Measurements from ENCODE around the gene MSH4. TPM values are rescaled to one million over a fixed set of nuclear protein-coding genes. Genes with fewer than 3 reads are reported as not detected.

MSH4 gene
- total RNA-seq, 4 donors from 2014 or later: 0.44 to 2.7 (median 0.79) TPM

DNA sequence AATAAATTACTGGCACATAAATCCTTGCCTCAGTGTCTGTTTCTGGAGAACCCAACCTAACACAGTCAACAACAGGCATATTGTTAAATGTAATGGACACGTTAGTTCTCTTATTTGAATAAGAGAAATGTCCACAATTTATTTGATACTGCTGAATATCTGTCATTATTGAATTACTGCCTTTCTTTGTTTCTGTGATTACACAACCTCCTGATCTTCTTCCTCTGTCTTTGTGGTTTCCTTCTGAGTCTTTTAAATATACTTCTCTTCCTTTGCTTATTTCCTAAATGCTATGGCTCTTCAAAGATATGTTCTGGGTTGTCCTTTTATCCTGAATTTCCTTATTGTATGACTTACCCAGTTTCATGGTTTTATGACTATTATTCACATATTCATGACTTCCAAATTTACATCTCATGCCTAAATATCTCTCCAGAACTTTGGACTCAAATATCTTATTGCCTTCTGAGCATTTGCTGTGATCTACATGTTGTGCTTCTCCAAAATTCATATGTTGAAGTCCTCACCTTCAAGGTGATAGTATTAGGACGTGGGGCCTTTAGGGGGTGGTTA is 39.9 kb downstream of the MSH4 start:
- no peak overlapping the region for H3K27ac ChIP-seq
- no peaks in the 10 kb centered on the region for H3K4me1 ChIP-seq
- no peak for DNase-seq (ENCODE audit: low spot score in 2 of 2)
- no peak overlapping the region for H3K4me3 ChIP-seq
- H3K27me3 ChIP-seq: no peaks in the 10 kb centered on the region
- no peak for TF ChIP-seq POLR2A (IDR thresholded peaks at IDR 0.05)
- TF ChIP-seq, protein P1, sequence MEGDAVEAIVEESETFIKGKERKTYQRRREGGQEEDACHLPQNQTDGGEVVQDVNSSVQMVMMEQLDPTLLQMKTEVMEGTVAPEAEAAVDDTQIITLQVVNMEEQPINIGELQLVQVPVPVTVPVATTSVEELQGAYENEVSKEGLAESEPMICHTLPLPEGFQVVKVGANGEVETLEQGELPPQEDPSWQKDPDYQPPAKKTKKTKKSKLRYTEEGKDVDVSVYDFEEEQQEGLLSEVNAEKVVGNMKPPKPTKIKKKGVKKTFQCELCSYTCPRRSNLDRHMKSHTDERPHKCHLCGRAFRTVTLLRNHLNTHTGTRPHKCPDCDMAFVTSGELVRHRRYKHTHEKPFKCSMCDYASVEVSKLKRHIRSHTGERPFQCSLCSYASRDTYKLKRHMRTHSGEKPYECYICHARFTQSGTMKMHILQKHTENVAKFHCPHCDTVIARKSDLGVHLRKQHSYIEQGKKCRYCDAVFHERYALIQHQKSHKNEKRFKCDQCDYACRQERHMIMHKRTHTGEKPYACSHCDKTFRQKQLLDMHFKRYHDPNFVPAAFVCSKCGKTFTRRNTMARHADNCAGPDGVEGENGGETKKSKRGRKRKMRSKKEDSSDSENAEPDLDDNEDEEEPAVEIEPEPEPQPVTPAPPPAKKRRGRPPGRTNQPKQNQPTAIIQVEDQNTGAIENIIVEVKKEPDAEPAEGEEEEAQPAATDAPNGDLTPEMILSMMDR (IDR thresholded peaks at IDR 0.05): no peak
- TF ChIP-seq EP300 (IDR thresholded peaks at IDR 0.05): no peak
- peaks cover 0 to 23% (median 0%) of the 10 kb centered on the region in 4 donors for H3K9me3 ChIP-seq
- H3K36me3 ChIP-seq: peaks cover 0 to 4% (median 0%) of the 10 kb centered on the region in 3 donors
- WGBS, 2 donors: 46 to 63% methylated on average over 2 of the region's 2 CpGs

DNA sequence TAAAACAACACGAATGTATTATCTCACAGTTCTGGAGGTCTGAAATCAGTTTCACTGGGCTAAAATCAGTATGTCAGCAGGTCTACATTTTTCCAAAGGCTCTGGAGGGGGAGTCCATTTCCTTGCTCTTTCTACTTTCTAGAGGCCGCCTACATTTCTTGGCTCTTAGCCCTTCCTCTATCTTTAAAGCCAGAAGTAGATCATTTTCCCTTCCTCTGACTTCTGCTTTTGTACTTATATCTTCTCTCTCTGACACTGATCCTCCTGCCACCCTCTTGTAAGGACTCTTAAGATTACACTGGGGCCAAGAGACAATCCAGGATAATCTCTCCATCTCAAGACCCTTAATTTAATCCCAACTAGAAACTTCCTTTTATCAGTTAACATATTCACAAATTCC is 41.4 kb downstream of the MSH4 start:
- Histone ChIP-seq H3K4me1 (no peaks in the 10 kb centered on the region), H3K4me3 (no peak overlapping the region), H3K36me3 (peaks cover 0 to 4% (median 0%) of the 10 kb centered on the region in 3 donors), H3K27ac (no peak overlapping the region), H3K27me3 (no peaks in the 10 kb centered on the region), H3K9me3 (peaks cover 0 to 13% (median 0%) of the 10 kb centered on the region in 4 donors)
- DNase-seq (ENCODE audit: low spot score in 2 of 2): no peak
- TF ChIP-seq, protein P1 (IDR thresholded peaks at IDR 0.05): no peak
- TF ChIP-seq EP300 (IDR thresholded peaks at IDR 0.05) (no peak), POLR2A (IDR thresholded peaks at IDR 0.05) (no peak)
- 65 to 66% methylated on average over 2 of the region's 2 CpGs for WGBS, 2 donors

DNA sequence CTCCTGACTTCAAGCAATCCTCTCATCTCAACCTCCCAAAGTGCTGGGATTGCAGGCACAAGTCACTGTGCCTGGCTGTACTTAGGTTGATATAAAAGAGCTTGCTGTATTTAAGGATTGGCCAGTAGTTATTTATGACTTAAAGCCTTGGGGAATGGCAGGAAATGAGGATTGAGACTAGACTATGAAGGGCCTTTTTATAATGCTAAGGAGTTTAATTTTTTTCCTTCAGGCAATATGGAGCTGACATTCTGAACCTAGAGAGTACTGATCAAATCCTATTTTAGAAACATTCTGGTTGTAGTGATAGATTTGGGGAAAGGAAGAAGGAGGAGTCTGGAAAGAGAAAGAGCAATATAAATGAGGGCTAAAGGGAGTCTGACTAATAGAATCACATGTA is 44.7 kb downstream of the MSH4 start:
- no peak overlapping the region for H3K4me3 ChIP-seq
- no peaks in the 10 kb centered on the region for H3K27me3 ChIP-seq
- TF ChIP-seq POLR2A (IDR thresholded peaks at IDR 0.05) (no peak), EP300 (IDR thresholded peaks at IDR 0.05) (no peak)
- TF ChIP-seq, protein P1 (IDR thresholded peaks at IDR 0.05): no peak
- peaks cover 0 to 4% (median 0%) of the 10 kb centered on the region in 3 donors for H3K36me3 ChIP-seq
- H3K4me1 ChIP-seq: no peaks in the 10 kb centered on the region
- no peak overlapping the region for H3K27ac ChIP-seq
- no peak for DNase-seq (ENCODE audit: low spot score in 2 of 2)
- no peaks in the 10 kb centered on the region for H3K9me3 ChIP-seq

DNA sequence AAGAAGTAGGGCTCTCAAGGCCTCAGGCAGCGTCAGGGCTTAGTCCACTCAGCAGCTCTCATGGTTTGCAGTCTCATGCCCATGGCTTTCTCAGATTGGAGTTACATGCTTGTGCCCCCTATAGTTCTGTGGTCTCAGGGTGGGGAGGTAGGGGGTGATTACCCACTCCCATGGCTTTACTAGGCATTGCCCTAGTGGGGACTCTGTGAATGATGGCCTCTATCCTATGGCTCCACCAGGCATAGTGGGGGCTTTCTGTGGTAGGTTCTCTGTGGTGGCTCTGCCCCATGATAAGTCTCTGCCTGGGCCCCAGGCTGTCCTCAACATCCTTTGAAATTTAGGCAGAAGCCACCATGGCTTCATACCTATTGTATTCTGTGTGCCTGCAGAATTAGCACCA is 48.9 kb downstream of the MSH4 start:
- H3K36me3 ChIP-seq: no peaks in the 10 kb centered on the region
- no peak for DNase-seq (ENCODE audit: low spot score in 2 of 2)
- WGBS, 2 donors: 0% methylated on average over 1 of the region's 1 CpG
- H3K27ac ChIP-seq: no peak overlapping the region
- TF ChIP-seq POLR2A (IDR thresholded peaks at IDR 0.05) (no peak), EP300 (IDR thresholded peaks at IDR 0.05) (no peak)
- no peaks in the 10 kb centered on the region for H3K4me1 ChIP-seq
- H3K27me3 ChIP-seq: no peaks in the 10 kb centered on the region
- H3K9me3 ChIP-seq: no peaks in the 10 kb centered on the region
- H3K4me3 ChIP-seq: no peak overlapping the region

DNA sequence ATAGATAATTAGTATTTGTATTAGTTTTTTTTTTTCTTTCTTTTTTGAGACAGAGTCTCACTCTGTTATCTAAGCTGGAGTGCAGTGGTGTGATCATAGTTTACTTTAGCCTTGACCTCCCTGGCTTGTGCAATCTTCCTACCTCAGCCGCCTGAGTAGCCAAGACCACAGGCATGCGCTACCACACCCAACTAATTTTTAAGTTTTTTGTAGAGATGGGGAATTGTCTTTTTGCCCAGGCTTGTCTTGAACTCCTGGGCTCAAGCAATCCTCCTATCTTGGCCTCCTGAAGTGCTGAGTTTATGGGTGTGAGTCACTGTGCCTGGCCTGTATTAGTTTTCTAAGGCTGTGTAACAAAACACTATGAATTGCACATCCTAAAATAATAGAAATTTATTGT is 58.3 kb downstream of the MSH4 start:
- no peaks in the 10 kb centered on the region for H3K9me3 ChIP-seq
- H3K4me1 ChIP-seq: no peaks in the 10 kb centered on the region
- 36 to 70% methylated on average over 2 of the region's 2 CpGs for WGBS, 2 donors
- no peak overlapping the region for H3K27ac ChIP-seq
- H3K36me3 ChIP-seq: no peaks in the 10 kb centered on the region
- no peaks in the 10 kb centered on the region for H3K27me3 ChIP-seq
- no peak for DNase-seq (ENCODE audit: low spot score in 2 of 2)
- no peak overlapping the region for H3K4me3 ChIP-seq
- TF ChIP-seq POLR2A (IDR thresholded peaks at IDR 0.05) (no peak), EP300 (IDR thresholded peaks at IDR 0.05) (no peak)
- TF ChIP-seq, protein P1 (IDR thresholded peaks at IDR 0.05): no peak

DNA sequence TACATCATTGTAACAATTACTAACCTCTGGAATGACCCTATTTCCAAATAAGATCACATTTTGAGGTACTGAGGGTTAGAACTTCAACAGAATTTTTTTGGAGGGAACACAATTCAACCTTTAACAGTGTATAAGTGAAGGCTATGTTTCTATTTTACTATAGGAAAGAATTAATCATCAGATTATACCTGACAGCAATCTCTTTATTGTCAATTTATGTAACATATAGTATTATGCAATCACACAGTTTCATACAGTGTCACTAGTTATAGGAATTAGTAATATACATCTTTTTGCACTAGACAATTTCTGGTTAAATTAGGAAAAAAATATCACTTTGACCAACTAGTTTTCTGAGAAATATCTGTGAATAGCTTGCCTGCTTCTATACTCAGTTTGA is 59.1 kb downstream of the MSH4 start:
- Histone ChIP-seq H3K9me3 (no peaks in the 10 kb centered on the region), H3K27ac (no peak overlapping the region), H3K36me3 (no peaks in the 10 kb centered on the region), H3K4me3 (no peak overlapping the region), H3K27me3 (no peaks in the 10 kb centered on the region), H3K4me1 (no peaks in the 10 kb centered on the region)
- TF ChIP-seq, protein P1 (IDR thresholded peaks at IDR 0.05): no peak
- TF ChIP-seq EP300 (IDR thresholded peaks at IDR 0.05) (no peak), POLR2A (IDR thresholded peaks at IDR 0.05) (no peak)
- no peak for DNase-seq (ENCODE audit: low spot score in 2 of 2)
